ENCODE results near the gene CCDC85A. TPM values are rescaled to one million over a fixed set of nuclear protein-coding genes. Genes with fewer than 3 reads are reported as not detected.

CCDC85A gene
- total RNA-seq, 2 donors from 2014 or later, result 2.4 to 5.0 TPM

- no peak for DNase-seq (ENCODE audit: low spot score)
- no peak for TF ChIP-seq CTCF (IDR thresholded peaks at IDR 0.05)
- Histone ChIP-seq H3K27me3 (no peaks in the 10 kb centered on the region), H3K9me3 (no peaks in the 10 kb centered on the region), H3K36me3 (no peaks in the 10 kb centered on the region), H3K4me1 (peaks cover 0 to 6% of the 10 kb centered on the region in 2 donors), H3K27ac (peak overlapping the region in 1 of 2 donors; percentile 23), H3K4me3 (no peak overlapping the region)
Observed at GRCh38 chr2:56314371-56314770, 130.6 kb downstream of the CCDC85A start.

- H3K4me3 ChIP-seq, result no peak overlapping the region
- no peaks in the 10 kb centered on the region for H3K9me3 ChIP-seq
- no peak for DNase-seq (ENCODE audit: low spot score)
- TF ChIP-seq CTCF (IDR thresholded peaks at IDR 0.05), result no peak
- H3K36me3 ChIP-seq, result no peaks in the 10 kb centered on the region
- H3K27me3 ChIP-seq, result no peaks in the 10 kb centered on the region
- H3K4me1 ChIP-seq, result peaks cover 0 to 6% of the 10 kb centered on the region in 2 donors
- H3K27ac ChIP-seq, result peak overlapping the region in 1 of 2 donors; percentile 9
Observed at GRCh38 chr2:56314796-56315195, 131.0 kb downstream of the CCDC85A start.

GRCh38 chr2:56315376-56315775, 131.6 kb downstream of the CCDC85A start:
- Histone ChIP-seq H3K36me3 (no peaks in the 10 kb centered on the region), H3K4me1 (peaks cover 0 to 6% of the 10 kb centered on the region in 2 donors), H3K27ac (peak overlapping the region in 1 of 2 donors; percentile 9), H3K9me3 (no peaks in the 10 kb centered on the region), H3K27me3 (no peaks in the 10 kb centered on the region), H3K4me3 (no peak overlapping the region)
- no peak for TF ChIP-seq CTCF (IDR thresholded peaks at IDR 0.05)
- DNase-seq (ENCODE audit: low spot score), result no peak

- no peaks in the 10 kb centered on the region for H3K9me3 ChIP-seq
- peaks cover 0 to 6% of the 10 kb centered on the region in 2 donors for H3K4me1 ChIP-seq
- no peak for DNase-seq (ENCODE audit: low spot score)
- no peaks in the 10 kb centered on the region for H3K36me3 ChIP-seq
- H3K4me3 ChIP-seq, result no peak overlapping the region
- no peak for TF ChIP-seq CTCF (IDR thresholded peaks at IDR 0.05)
- H3K27me3 ChIP-seq, result no peaks in the 10 kb centered on the region
- peak overlapping the region in 1 of 2 donors; percentile 9 for H3K27ac ChIP-seq
Observed at GRCh38 chr2:56316011-56316410, 132.2 kb downstream of the CCDC85A start.

- no peak overlapping the region for H3K4me3 ChIP-seq
- no peaks in the 10 kb centered on the region for H3K27me3 ChIP-seq
- no peak overlapping the region for H3K27ac ChIP-seq
- peaks cover 0 to 5% of the 10 kb centered on the region in 2 donors for H3K4me1 ChIP-seq
- DNase-seq (ENCODE audit: low spot score), result no peak
- no peak for TF ChIP-seq CTCF (IDR thresholded peaks at IDR 0.05)
- H3K36me3 ChIP-seq, result no peaks in the 10 kb centered on the region
- H3K9me3 ChIP-seq, result peaks cover 0 to 5% of the 10 kb centered on the region in 2 donors
Observed at GRCh38 chr2:56318147-56318546, 134.4 kb downstream of the CCDC85A start.

GRCh38 chr2:56325661-56326345, 142.0 kb downstream of the CCDC85A start:
- DNase-seq (ENCODE audit: low spot score), result no peak
- no peaks in the 10 kb centered on the region for H3K36me3 ChIP-seq
- peaks cover 0 to 5% of the 10 kb centered on the region in 2 donors for H3K9me3 ChIP-seq
- H3K27me3 ChIP-seq, result no peaks in the 10 kb centered on the region
- H3K4me3 ChIP-seq, result no peak overlapping the region
- TF ChIP-seq CTCF (IDR thresholded peaks at IDR 0.05), result no peak
- peak overlapping the region in 1 of 2 donors; percentile 54 for H3K27ac ChIP-seq
- peaks cover 0 to 10% of the 10 kb centered on the region in 2 donors for H3K4me1 ChIP-seq

Measured in right atrium auricular region (tissue), 2 donors.